Right renal pelvis (tissue), 4 donors: ENCODE results near the gene RPL13. TPM values are rescaled to one million over a fixed set of nuclear protein-coding genes. Genes with fewer than 3 reads are reported as not detected.

Experiments
- DNase-seq, 4 donors: peaks; one replicate each; pipeline ENCODE4 v3.0.0-alpha.2; 2013; ENCODE audit warnings: low read depth in 4 of 4, low spot score in 3 of 4, missing footprints in 1 of 4
- polyA plus RNA-seq, 4 donors: library from polyadenylated mRNA; unstranded; fragments of 120-200 nt; gene quantifications; one replicate each; pipeline ENCODE4 v1.2.1, GENCODE V29; 2013; ENCODE audit not compliant: insufficient read length in 4 of 4

The RPL13 gene
- polyA plus RNA-seq, 4 donors: 1,657 to 3,073 (median 1,817) TPM

- no peak for DNase-seq
Measured at GRCh38 chr16:89595330-89596060, 35.0 kb downstream of the RPL13 start.

GRCh38 chr16:89596061-89596689 is 35.7 kb downstream of the RPL13 start:
- DNase-seq: no peak

- DNase-seq: no peak
Measured at GRCh38 chr16:89596957-89597649, 36.6 kb downstream of the RPL13 start.

- no peak for DNase-seq
Measured at GRCh38 chr16:89598199-89598598, 37.7 kb downstream of the RPL13 start.

GRCh38 chr16:89599451-89599858 is 39.0 kb downstream of the RPL13 start:
- no peak for DNase-seq

- no peak for DNase-seq
Measured at GRCh38 chr16:89599902-89600301, 39.4 kb downstream of the RPL13 start.

- DNase-seq: no peak
Measured at GRCh38 chr16:89600427-89600826, 39.9 kb downstream of the RPL13 start.

- DNase-seq: no peak
Measured at GRCh38 chr16:89600956-89601355, 40.5 kb downstream of the RPL13 start.

- no peak for DNase-seq
Measured at GRCh38 chr16:89601906-89602272, 41.4 kb downstream of the RPL13 start.

- DNase-seq: peak; percentile 70 to 82 (median 78)
Measured at GRCh38 chr16:89602273-89602951, 41.9 kb downstream of the RPL13 start.

- DNase-seq: no peak
Measured at GRCh38 chr16:89602952-89603590, 42.6 kb downstream of the RPL13 start.

- no peak for DNase-seq
Measured at GRCh38 chr16:89604764-89605163, 44.3 kb downstream of the RPL13 start.

- no peak for DNase-seq
Measured at GRCh38 chr16:89605186-89605970, 44.9 kb downstream of the RPL13 start.

- DNase-seq: no peak
Measured at GRCh38 chr16:89606006-89606405, 45.5 kb downstream of the RPL13 start.

- no peak for DNase-seq
Measured at GRCh38 chr16:89607453-89607852, 47.0 kb downstream of the RPL13 start.

- no peak for DNase-seq
Measured at GRCh38 chr16:89607937-89608740, 47.7 kb downstream of the RPL13 start.

GRCh38 chr16:89610108-89610453 is 49.6 kb downstream of the RPL13 start:
- no peak for DNase-seq

- DNase-seq: no peak
Measured at GRCh38 chr16:89612415-89613166, 52.1 kb downstream of the RPL13 start.
